BE2C (cell line): ENCODE measurements around the gene FBXL12.
"Not testable (repeated sequence)": the region's sequence is repeated elsewhere in the genome, so short reads cannot be mapped to it uniquely, and the experiment has no call there.

Experiments
- DNase-seq: peaks from one replicate; pipeline ENCODE4 v3.0.0-alpha.2; 2020
- H3K27me3 ChIP-seq: fragments of 250-450 bp; sonication (Bioruptor Pico); 2 replicates; pipeline ENCODE4 v1.5.1; 2020; ENCODE audit warnings: mild to moderate bottlenecking
- H3K36me3 ChIP-seq: fragments of 250-450 bp; sonication (Bioruptor Pico); 2 replicates; pipeline ENCODE4 v1.5.1; 2020; ENCODE audit warnings: mild to moderate bottlenecking
- H3K4me1 ChIP-seq: fragments of 250-450 bp; sonication (Bioruptor Pico); 2 replicates; pipeline ENCODE4 v1.5.1; 2020
- H3K4me3 ChIP-seq: 2 replicates; pipeline ENCODE4 v1.5.1; 2011; ENCODE audit warnings: low read depth, low read length
- H3K9me3 ChIP-seq: fragments of 250-450 bp; sonication (Bioruptor Pico); 2 replicates; pipeline ENCODE4 v1.5.1; 2020
- CTCF ChIP-seq: IDR thresholded peaks from 2 replicates; pipeline ENCODE4 v1.5.1; 2012; ENCODE audit warnings: mild to moderate bottlenecking, low read depth, low read length

The FBXL12 gene

GRCh38 chr19:9789066-9789465 lies 29.8 kb downstream of the FBXL12 start:
- no peaks in the 10 kb centered on the region for H3K9me3 ChIP-seq
- no peak overlapping the region for H3K4me3 ChIP-seq
- no peaks in the 10 kb centered on the region for H3K27me3 ChIP-seq
- peaks cover 3% of the 10 kb centered on the region for H3K4me1 ChIP-seq
- TF ChIP-seq CTCF, result no peak
- no peaks in the 10 kb centered on the region for H3K36me3 ChIP-seq
- DNase-seq, result no peak

GRCh38 chr19:9788604-9789003 lies 30.3 kb downstream of the FBXL12 start:
- H3K27me3 ChIP-seq, H3K4me1 ChIP-seq, H3K9me3 ChIP-seq, H3K36me3 ChIP-seq, H3K4me3 ChIP-seq, DNase-seq: not testable (repeated sequence)

- H3K36me3 ChIP-seq, result no peaks in the 10 kb centered on the region
- TF ChIP-seq CTCF, result no peak
Observed at GRCh38 chr19:9786819-9787218, 32.1 kb downstream of the FBXL12 start.

GRCh38 chr19:9786342-9786741 lies 32.5 kb downstream of the FBXL12 start:
- Histone ChIP-seq H3K4me3 (peak overlapping the region; percentile 62), H3K4me1 (peaks cover 2% of the 10 kb centered on the region), H3K9me3 (no peaks in the 10 kb centered on the region), H3K36me3 (no peaks in the 10 kb centered on the region), H3K27me3 (no peaks in the 10 kb centered on the region)
- no peak for TF ChIP-seq CTCF
- DNase-seq, result no peak

More at GRCh38 chr19:9786819-9787218, 32.1 kb downstream of the FBXL12 start:
- no peaks in the 10 kb centered on the region for H3K9me3 ChIP-seq
- DNase-seq, result no peak
- H3K27me3 ChIP-seq, result no peaks in the 10 kb centered on the region
- H3K4me3 ChIP-seq, result no peak overlapping the region
- H3K4me1 ChIP-seq, result peaks cover 3% of the 10 kb centered on the region

- Histone ChIP-seq H3K36me3 (no peaks in the 10 kb centered on the region), H3K4me1 (no peaks in the 10 kb centered on the region), H3K4me3 (peak overlapping the region; percentile 62), H3K27me3 (no peaks in the 10 kb centered on the region), H3K9me3 (no peaks in the 10 kb centered on the region)
- peak; percentile 99 for DNase-seq
- TF ChIP-seq CTCF, result no peak
Observed at GRCh38 chr19:9785367-9786331, 33.2 kb downstream of the FBXL12 start.

- H3K4me1 ChIP-seq, H3K4me3 ChIP-seq, H3K9me3 ChIP-seq, H3K27me3 ChIP-seq, DNase-seq, H3K36me3 ChIP-seq: not testable (repeated sequence)
Observed at GRCh38 chr19:9784163-9784496, 34.7 kb downstream of the FBXL12 start.

GRCh38 chr19:9782338-9782737 lies 36.5 kb downstream of the FBXL12 start:
- no peaks in the 10 kb centered on the region; the same call in 1 of the 2 replicates for H3K27me3 ChIP-seq
- no peaks in the 10 kb centered on the region for H3K4me1 ChIP-seq
- no peaks in the 10 kb centered on the region for H3K36me3 ChIP-seq
- TF ChIP-seq CTCF, result no peak
- no peak for DNase-seq
- no peaks in the 10 kb centered on the region for H3K9me3 ChIP-seq
- no peak overlapping the region for H3K4me3 ChIP-seq
